Activated CD4-positive, CD25-positive, alpha-beta regulatory T cell (primary cell): ENCODE data around the gene SYT9.

Experiments
- DNase-seq, 4 experiments: peaks; one replicate each; lab custom pipeline; 2025; lab: John Stamatoyannopoulos, UW

SYT9 gene, protein sequence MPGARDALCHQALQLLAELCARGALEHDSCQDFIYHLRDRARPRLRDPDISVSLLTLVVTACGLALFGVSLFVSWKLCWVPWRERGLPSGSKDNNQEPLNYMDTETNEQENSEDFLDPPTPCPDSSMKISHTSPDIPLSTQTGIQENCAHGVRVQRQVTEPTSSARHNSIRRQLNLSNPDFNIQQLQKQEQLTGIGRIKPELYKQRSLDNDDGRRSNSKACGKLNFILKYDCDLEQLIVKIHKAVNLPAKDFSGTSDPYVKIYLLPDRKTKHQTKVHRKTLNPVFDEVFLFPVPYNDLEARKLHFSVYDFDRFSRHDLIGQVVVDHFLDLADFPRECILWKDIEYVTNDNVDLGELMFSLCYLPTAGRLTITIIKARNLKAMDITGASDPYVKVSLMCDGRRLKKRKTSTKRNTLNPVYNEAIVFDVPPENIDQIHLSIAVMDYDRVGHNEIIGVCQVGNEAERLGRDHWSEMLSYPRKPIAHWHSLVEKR

DNA sequence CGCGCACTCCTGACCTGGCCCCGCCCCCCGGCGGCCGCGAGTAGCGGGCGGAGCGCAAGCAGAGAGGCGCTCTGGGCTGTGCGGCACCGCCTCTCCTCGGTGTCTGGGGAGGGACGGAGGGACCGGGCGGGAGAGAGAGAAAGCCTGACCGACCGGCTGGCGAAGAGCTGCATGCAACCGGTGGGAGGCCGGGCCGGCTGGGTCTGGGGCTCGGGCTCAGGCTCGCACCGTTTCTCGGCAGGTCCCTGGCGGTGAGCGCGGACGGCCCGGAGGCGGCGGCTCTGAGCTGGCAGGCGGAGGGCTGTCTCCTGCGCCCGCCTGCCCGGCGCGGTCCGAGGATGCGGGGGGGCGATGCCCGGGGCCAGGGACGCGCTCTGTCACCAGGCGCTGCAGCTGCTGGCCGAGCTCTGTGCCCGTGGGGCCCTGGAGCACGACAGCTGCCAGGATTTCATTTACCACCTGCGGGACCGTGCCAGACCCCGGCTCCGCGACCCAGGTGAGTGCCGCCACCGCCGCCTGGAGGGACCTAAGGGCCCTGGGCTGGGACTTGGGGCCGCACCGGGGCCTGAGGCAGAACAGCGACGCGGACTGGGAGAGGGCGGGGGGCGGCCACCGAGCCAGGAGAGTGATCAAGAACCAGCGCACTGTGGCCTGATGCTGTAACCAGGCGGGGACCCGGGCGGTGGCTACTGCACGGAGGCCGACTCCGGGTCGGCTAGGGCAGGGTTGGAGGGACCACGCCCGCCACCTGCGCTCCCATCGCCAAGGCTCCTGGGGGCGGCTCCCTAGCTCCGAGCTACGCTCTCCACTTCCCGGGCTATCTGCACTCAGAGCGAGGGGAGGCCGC, at the start of gene SYT9:
SYT9 (plus strand) TSS at position 69 of the 847 bp plus-strand sequence; CDS start at position 352, 283 bp downstream.
- no peak for DNase-seq

DNA sequence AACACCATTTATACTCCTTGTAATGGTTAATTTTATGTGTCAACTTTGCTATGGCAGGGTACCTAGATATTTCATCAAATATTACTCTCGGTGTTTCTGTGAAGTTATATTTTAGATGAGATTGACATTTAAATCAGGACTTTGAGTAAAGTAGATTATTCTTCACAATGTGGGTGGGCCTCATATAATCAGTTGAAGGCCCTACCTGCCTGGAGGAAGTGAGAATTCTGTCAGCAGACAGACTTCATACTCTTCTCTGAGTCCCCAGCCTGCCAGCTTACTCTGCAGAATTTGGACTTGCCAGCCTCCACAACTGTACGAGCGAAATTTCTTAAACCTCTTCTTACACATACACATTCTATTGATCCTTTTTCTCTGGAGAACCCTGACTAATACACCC, 49.3 kb upstream of the SYT9 start:
- DNase-seq, result no peak

DNA sequence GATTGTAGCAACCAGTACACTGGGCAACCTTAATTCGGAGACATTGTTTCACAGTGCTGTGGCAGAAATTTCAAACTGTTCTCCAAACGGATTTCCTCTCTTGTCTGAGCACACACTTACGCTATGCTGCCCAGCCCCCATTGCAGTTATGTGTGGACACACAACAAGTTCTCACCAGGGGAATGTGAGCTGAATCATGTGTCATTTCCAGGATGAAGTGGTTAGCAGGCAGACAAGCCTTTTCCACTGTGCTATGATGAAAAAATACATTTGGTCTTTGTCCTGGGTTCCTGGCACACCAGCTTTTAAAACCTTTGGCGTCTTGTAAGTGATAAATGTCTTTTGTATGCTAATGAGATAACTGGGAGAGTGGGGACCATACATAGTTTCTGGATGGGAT, 46.9 kb upstream of the SYT9 start:
- DNase-seq, result no peak

DNA sequence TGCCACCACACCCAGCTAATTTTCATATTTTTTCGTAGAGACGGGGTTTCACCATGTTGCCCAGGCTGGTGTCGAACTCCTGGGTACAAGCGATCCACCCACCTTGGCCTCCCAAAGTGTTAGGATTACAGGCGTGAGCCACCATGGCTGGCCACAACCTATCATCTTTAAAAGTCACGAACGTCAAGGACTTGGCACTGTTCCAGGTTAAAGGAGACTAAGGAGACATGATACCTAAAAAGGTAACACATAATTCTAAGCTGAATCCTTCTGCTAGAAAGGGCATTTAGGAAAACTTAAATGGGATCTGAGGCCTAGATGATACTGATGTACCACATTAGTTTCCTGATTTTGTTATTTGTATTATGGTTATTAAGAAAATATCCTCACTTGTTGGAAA, 43.3 kb upstream of the SYT9 start:
- no peak for DNase-seq

DNA sequence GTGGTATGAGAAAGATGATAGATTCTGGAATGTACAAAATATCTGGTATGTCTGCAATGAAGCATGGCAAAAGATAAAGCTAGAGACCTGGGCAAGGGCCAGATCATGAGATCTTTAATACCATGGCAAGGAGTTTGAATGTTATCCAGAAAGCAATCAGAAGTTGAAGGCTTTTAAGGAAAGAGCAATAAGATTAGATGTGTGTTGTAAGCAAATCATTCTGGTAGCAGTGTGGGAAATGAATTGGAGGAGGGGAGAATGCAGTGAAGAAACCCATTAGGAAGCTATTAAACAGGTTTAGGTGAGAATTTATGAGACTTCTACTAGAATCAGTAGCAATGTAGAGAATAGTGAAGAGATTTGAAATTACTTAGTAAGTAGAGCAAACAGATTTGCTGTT, 32.2 kb upstream of the SYT9 start:
- no peak for DNase-seq

DNA sequence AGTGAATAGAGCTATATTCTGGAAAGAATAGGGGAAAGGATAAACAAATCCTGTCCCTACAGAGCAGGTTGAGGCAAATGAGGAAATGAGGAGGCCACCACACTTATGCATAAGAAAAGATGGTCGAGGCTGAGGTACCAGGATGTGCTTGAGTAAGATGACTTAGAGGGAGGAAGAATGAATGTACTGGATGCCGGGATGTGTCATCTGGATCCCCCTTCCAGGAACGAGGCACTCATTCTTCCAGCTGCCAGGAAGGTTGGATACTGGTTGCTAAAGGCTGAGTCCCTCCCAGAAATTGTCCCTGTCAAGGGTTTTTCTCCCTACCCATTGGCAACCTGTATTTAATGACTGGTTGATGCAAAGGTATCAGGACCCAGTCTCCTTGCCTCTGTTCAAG, 31.1 kb upstream of the SYT9 start:
- no peak for DNase-seq

DNA sequence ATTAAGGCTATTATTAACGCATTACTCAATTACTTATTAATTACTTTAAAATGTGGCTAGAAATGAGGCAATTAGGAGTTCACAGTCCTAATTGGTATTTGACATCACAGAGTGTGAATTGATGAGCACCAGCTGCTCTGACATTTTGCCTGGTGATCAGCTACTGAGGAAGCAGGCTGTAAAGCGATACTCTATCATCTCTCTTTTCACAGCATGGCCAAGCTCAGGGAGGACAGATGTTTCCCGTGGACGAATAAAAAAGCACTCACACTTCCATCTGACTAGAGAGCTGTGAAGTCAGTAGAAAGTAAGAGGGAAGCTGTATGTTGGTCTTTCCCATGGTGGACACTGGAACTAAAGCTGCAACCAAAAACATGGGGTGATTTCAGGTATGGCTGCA, 29.1 kb upstream of the SYT9 start:
- no peak for DNase-seq

DNA sequence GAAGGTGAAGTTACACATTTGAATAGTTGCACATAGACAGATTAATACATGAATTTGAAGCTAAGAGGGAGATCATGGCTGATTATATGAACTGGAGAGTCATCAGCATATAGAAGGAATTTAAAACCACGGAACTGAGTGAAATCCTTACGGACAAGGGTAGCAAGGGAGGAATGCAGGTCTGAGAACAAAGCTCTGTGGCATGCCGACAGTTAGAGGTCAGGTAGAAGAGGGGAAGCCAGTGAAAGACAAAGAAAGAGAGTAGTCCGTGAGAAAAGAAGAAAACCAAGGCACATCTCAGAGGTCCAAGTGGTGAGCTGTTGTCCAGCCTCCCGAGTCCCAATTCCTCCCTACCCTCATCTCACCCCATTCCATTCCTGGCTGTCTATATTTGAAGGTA, 11.8 kb upstream of the SYT9 start:
- no peak for DNase-seq

DNA sequence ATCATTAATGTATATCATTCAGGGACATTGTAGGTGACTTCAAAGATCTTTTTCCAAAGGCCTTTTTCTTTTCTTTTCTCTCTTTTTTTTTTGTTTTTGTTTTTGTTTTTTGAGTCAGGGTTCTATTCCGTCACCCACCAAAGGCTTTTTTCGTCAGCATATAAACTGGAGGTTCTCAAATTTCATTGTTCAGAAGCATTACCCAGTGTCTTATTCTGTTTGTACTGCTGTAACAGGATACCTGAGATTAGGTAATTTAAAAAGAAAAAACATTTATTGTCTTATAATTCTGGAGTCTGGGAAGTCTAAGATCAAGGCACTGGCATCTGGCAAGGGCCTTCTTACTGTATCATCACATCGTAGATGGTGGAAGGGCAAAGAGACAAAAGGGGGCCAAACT, 6.4 kb upstream of the SYT9 start:
- no peak for DNase-seq

DNA sequence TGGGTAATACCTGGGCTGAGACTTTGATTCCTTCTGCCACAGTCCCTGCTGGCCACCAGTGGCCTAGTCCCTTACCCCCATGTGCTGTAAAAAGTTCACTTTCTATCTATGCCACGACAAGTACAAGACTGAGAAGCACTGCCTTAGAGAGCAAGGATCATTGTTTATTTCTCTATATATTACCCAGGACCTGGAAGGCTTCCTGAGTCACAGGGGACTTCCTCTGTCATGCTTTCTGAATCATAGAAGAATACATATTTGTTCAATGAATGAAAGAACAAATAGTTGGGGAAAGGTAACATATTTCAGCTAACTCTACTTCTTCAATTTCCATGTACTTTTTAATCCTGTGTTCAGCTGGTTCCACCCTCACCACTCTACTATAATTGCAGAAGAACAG, 5.5 kb upstream of the SYT9 start:
- DNase-seq, result no peak

DNA sequence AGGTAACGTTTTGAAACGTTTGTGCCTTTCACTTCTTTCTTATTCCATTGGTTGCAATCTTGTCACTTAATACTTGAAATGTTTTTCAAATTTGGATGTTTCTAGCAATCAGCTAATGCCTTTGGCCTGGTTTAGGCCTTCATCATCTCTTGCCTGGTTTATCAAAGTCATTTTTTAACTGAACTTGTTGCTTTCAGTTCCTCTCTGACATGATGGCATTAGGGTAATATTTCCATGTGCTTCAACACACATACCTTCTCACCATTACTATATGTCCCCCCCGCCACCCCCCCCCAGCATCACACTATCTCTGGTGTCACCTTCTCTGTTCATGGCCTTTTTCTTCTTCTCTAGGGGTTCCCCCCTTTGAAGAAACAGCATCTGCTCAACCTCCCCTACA, 1.5 kb upstream of the SYT9 start:
- DNase-seq, result no peak

DNA sequence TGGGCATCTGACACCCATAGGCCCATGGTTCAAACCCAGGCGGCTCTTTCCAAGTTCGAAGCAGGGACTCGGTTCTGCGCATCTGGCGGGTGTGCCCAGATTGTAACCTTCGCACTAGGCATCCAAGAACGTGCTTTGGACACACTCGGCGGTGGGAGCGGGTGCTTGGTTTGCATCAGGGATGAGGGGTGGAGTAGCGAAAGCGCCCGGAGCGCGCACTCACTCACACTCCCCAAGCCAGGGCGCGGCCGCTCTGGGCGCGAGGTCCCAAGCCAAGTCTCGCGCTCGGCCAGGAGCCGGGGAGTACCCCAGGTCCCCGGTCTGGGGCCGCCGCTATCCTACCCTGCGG, 243 bp upstream of the SYT9 start:
- DNase-seq, result no peak

DNA sequence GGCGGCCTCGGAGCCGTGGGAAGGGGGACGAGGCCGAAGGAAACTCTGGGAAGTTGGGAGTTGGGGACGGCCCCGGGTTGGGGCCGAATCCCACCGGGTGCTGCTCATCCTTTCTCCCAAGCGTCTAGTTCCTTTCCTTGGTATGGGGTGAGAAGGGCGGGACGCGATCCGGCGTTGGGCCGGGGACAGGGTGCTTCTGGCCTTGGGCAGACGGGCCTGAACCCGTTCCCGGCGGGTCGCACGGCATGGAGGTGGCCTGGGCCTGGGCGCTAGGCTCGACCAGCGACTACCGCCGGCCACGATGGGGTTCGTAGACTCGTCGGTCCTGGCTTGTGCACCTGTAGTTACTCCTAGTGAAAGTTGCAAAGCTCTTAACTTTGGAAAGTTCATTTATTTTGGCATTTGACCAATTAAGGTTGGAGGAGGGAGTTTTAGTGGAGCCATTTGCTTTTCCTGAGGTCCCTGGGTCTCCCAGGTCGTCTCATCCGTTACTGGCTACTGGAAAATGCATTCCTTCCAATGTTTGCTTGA, 1.0 kb downstream of the SYT9 start:
- no peak for DNase-seq

DNA sequence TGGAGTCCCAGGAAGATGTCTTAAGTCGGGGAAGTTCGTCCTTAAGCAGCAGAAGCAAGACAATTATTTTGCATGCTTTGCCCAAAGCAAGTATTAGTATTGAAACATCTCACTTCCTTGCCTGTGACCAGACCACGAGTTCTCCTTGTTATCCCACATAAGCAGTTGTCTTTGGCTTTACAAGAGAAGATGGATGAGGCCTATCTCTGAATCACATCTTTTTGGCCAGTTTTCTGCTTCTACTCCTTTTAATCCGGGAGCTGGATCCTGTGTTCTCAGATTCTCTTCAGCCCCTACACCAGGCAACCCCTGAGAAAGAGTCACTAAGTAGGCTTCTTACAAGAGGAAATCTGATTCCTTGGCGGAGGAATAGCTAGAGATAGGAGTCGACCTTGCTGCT, 2.1 kb downstream of the SYT9 start:
- DNase-seq, result no peak

DNA sequence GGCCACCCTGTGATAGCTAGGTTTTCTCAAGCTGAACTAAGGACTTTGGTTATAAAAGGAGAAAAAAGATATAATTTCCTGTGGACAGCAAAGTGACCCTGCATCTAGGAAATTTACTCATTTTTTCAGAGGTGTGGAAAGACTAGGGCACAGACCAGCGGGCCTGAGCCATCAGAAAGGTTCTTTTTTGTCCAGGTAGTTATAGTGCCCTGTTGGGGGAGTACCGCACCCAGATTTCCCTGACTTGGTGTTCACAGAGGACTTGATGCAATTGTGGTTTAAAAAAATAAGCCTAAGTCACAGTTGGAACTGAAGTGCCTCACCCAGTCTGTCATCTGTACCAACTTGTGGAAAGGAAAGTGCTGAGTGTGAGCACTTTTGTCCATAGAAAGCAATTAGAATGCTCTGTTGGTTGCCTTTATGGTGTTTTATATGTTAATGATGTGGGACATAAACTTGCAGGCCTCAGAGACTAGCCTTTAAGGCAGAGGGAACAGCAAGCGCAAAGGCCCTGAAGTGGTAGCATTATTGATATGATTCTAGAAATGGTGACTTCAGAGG, 3.1 kb downstream of the SYT9 start:
- DNase-seq, result no peak

DNA sequence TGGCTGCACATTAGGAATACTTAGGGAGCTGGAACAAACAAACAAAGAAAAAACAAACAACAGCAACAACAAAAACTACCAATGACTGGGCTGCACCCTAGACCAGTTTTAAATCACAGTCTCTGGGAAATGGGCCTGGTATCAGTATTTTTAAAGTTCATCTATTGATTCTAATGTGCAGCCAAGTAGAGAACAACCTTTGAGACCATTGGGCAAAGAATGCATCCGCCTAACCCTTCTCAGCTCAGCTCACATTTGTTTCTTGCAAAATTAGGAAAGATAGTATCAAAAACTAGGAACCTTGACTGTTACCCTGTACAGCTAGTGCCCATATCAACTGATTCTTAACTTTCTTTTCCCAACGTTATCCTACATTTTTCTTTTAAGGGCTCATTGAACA, 5.2 kb downstream of the SYT9 start:
- no peak for DNase-seq

DNA sequence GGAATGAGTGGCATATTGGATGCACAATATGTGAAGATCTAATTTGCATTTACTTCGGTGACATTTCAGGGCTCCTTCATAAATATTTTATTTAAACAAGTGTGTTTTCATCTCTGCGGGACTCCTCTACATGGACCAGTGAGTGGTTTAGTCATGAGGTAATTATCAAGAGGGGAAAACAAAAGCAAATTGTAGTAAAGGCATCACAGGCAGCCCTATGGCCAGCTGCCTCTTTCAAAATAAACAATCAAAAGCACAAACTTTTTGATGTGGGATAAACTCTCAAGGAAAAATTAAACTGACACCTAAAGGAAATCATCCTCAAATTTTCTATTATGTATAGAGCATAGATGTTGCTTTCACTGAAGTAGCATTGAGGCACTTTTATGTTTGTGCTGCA, 6.0 kb downstream of the SYT9 start:
- no peak for DNase-seq

DNA sequence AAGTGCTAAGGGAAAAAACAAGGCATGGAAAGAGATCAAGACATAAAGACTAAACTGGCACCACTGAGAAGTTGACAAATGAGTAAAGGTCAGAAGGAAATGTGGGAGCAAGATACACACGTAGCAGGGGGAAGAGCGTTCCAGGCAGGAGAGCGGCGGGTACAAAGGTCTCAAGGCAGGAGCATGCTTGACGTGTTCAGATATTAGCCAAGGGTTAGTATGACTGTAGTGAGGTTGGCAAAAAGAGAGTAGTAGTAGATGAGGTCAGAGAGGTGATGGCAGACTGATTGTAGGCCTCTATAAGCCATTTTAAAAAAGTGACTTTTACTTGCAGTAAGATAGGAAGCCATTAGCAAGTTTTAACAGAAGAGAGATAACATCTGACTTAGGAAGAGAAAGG, 9.9 kb downstream of the SYT9 start:
- no peak for DNase-seq

DNA sequence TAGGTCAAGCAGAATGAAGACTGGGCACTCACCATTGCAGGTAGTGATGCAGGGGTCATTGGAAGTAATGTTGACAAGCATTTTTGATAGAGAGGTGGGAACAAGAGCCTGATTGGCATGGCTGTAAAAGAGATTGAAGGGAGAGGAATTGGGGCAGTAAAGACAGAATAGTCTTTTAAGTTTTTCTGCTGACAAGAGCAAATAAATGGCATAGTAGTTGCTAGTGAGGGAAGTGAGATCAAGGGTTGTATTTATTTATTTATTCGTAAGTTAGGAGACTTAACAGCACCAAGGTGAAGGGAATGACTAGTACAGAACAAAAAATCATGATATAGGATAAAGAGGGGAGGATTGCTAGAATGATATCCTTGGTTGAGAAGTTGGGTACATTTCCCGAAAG, 11.0 kb downstream of the SYT9 start:
- no peak for DNase-seq

DNA sequence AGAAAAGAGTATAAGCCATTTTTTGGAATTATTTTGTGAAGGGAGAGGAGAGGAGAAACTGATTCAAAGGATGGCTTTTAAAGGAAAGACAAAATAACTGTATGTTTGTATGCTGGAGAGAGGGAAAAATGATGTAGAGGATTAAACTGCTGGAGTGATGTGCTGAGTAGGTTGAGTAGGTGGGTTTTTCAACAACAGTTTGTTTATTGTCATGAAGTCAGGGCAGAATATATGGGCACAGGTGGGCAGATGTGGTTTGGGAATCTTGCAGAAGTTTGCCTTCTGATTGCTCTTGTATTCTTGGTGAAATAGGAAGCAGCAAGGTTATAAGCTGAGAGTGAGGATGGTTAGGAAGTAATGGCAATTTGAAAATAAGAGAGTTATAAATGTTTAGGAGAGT, 12.1 kb downstream of the SYT9 start:
- DNase-seq, result no peak

DNA sequence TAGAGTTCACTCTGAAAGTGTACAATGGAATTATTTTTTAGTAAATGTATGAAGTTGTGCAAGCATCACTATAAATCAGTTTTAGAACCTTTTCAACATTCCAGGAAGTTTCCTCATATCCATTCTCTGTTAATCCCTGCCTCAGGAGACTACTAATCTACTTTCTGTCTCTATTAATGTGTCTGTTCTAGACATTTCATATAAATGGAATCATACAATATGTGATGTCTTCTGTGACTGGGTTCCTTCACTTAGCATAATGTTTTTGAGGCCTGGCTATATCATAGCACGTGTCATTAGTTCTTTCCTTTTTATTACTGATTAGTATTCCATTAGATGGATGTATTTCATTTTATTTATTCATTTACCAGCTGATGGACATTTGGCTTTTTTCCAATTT, 17.1 kb downstream of the SYT9 start:
- DNase-seq, result no peak

DNA sequence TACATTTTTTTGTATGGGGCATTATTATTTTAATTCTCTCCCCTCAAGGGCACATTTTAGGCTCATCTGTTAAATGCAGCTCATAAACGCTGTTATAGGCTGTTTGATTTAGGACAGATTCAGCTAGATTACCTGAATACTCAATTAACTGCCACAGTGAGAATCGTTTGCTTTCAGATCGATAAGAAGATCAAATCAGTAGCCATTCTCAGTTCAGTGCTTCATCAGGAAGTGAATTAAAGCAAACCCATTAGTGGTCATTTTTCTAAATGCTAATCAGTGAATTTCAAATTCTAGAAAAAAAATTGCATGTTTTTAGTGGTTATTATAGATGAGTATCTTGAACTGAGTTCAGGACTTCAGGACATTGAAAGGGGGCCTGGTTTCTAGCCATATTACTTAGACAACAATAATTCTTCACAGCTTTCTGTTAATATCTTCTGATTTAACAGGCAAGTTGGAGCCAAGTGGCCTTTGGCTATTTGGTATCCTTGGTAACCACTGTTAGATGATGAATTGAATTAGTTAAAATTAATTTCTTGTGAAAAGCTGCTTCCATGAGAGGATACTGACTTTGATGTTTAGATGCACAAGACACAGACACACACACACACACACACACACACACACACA, 18.6 kb downstream of the SYT9 start:
- DNase-seq, result no peak
